Left cardiac atrium (tissue), 2 donors: Measurements from ENCODE around the gene KCNQ4. TPM values are rescaled to one million over a fixed set of nuclear protein-coding genes. Genes with fewer than 3 reads are reported as not detected.

Experiments
- microRNA-seq, 2 donors: library from miRNA; unstranded; fragments of <30 nt; microRNA quantifications; one replicate each; pipeline ENCODE4 v1.2.0, GENCODE V29; 2020
- total RNA-seq, 2 donors: library from RNA; stranded (reverse); fragmentation: NEBNext Ultra II Directional; extraction: Animal tissue kit (Norgen Biotek cat#: 25700); gene quantifications; one replicate each; pipeline ENCODE4 v1.2.1, GENCODE V29; 2021
- donor health status: DM: no; HTN: yes; CAD: no; lungs with severe emphysema.
- donor health status: DM: yes; HTN: yes; CAD: no.

The KCNQ4 gene
- total RNA-seq, 2 donors from 2014 or later, result 1.3 to 1.4 TPM

Small RNA genes lying within 50 kb of the gene (microRNA-seq; reads per million reads assigned to microRNA genes)
- gene MIR30C1 (115 to 119 reads per million in 2 donors), gene MIR30E (25,192 to 30,035 reads per million in 2 donors)

Other genes with a start within 250 kb of the KCNQ4 start
- 1 to 10 TPM; 2.9 to 3.6 TPM for gene RIMS3, start 118.1 kb upstream of the KCNQ4 start, total RNA-seq
- gene NFYC, start 92.1 kb upstream of the KCNQ4 start, total RNA-seq, result 10 to 100 TPM; 60.1 to 71.1 TPM
- 10 to 100 TPM; 22.9 to 26.5 TPM for gene CITED4, start 78.6 kb downstream of the KCNQ4 start, total RNA-seq
- gene CTPS1, start 195.9 kb downstream of the KCNQ4 start, total RNA-seq, result 10 to 100 TPM; 10.3 to 18.3 TPM
- under 1 TPM; 0.21 to 0.37 TPM for gene SLFNL1, start 237.9 kb downstream of the KCNQ4 start, total RNA-seq